ENCODE measurements around the gene SMOC1.

Gene SMOC1, protein sequence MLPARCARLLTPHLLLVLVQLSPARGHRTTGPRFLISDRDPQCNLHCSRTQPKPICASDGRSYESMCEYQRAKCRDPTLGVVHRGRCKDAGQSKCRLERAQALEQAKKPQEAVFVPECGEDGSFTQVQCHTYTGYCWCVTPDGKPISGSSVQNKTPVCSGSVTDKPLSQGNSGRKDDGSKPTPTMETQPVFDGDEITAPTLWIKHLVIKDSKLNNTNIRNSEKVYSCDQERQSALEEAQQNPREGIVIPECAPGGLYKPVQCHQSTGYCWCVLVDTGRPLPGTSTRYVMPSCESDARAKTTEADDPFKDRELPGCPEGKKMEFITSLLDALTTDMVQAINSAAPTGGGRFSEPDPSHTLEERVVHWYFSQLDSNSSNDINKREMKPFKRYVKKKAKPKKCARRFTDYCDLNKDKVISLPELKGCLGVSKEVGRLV

DNA sequence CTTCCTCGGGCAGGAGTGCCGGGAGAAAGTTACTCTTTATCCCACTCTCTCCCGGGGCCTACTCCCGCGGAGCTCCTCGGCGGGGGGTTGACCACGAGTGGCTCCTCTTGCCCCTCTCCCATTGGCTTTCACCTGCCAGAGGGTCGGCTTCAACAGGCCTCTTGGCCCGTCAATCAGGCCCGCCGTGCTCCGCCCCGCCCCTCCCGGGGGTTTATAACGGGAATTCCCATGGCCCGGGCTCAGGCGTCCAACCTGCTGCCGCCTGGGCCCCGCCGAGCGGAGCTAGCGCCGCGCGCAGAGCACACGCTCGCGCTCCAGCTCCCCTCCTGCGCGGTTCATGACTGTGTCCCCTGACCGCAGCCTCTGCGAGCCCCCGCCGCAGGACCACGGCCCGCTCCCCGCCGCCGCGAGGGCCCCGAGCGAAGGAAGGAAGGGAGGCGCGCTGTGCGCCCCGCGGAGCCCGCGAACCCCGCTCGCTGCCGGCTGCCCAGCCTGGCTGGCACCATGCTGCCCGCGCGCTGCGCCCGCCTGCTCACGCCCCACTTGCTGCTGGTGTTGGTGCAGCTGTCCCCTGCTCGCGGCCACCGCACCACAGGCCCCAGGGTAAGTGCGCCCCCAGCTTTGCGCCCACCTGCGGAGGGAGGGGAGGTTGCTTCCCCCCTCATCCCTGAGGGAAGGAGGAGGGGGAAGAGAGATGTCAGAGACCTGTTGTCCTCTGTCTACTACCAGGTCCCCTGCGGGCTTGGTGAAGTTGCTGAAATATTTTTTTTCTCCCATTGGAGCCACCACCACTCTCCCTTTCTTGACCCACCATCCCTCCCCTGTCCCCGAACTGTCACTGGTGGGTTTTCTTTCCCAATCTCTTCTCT is at the start of gene SMOC1:
Gene SMOC1, plus strand, starts transcription at position 242 of the 869 bp plus-strand sequence. Its CDS starts 263 bp downstream, at position 505.
- no peak for DNase-seq

GRCh38 chr14:69838881-69839416 is 40.3 kb upstream of the SMOC1 start:
- DNase-seq = no peak

DNA sequence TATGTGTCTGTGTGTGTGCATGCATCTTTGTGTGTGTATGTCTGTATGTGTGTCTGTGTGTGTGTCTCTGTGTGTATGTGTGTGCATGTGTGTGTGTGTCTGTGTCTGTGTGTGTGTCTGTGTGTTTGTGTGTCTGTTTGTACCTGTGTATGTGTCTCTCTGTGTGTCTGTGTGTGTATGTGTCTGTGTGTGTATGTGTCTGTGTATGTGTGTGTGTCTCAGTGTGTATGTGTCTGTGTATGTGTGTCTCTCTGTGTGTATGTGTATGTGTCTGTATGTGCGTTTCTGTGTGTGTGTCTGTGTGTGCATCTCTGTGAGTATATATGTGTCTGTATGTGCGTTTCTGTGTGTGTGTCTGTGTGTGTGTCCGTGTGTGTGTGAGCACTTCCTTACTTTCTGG is 39.6 kb upstream of the SMOC1 start:
- no peak for DNase-seq

DNA sequence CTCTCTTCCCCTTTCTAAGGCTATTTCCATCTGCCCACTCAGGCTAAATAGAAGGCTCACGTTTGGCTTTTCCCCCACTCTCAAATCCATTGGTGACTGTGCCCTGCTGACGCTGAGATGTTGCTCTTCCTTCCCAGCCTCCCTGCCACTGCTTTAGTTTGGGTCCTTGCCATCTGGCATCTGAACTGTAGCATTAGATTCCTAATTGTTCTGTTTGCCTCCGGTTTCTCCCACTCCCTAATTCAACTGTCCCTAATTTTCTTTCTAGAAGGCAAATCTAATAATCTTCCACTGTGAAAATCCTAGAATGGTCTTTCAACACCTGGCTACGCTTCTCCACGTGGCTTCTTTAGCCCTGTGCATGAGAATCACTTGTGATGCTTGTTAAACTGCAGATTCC is 37.6 kb upstream of the SMOC1 start:
- DNase-seq = no peak

GRCh38 chr14:69842686-69843420 is 36.4 kb upstream of the SMOC1 start:
- DNase-seq = no peak

- no peak for DNase-seq
Measured at GRCh38 chr14:69844171-69844570, 35.0 kb upstream of the SMOC1 start.

DNA sequence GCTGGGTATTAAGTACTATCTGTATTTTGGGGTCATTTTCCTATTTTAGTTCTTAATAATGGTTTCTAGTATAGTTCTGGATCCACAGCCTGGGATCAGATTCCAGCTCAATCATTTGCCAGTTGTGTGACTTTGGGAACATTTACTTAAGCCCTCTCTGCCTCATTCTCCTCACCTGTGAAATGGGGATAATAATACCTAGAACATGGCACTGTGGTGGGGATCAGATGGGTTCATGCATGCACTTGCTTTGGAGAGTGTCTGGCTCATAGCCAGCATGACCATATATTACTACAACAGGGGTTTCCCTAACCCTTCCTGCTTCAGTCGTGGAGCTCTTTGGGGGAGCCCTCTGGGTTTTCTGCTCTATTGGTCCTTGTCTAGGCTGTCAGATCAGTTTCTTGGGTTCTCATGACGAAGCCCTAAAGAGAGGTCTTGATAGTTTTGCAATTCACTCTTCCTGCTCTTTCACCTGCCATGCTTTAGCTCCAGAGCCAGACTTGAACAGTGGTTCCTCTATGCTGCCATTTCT is 34.1 kb upstream of the SMOC1 start:
- DNase-seq = no peak

- no peak for DNase-seq
Measured at GRCh38 chr14:69845787-69846186, 33.4 kb upstream of the SMOC1 start.

DNA sequence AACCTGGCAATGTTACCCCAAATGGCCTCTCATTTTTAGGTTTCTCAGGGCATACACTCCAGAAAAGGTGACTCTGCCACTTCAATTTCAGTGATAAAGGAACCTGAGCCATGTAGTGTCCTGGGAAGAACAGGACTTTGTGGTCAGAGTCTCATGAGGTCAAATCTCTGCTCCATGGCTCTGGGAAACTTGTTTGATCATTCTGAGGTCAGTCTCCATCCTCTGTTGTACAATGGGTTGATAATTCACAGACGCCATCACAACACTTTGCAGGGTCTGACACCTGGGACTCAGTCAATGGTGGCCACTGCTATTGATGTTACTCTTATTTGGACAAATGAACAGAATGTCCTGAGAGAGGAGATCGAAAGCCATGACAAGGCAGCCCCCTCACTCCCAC is 31.1 kb upstream of the SMOC1 start:
- DNase-seq = no peak

- DNase-seq = no peak
Measured at GRCh38 chr14:69848903-69849391, 30.3 kb upstream of the SMOC1 start.

GRCh38 chr14:69850086-69850735 is 29.0 kb upstream of the SMOC1 start:
- no peak for DNase-seq

- DNase-seq = no peak
Measured at GRCh38 chr14:69850736-69851112, 28.5 kb upstream of the SMOC1 start.

- no peak for DNase-seq
Measured at GRCh38 chr14:69852531-69853321, 26.5 kb upstream of the SMOC1 start.

GRCh38 chr14:69853774-69854173 is 25.4 kb upstream of the SMOC1 start:
- DNase-seq = no peak

DNA sequence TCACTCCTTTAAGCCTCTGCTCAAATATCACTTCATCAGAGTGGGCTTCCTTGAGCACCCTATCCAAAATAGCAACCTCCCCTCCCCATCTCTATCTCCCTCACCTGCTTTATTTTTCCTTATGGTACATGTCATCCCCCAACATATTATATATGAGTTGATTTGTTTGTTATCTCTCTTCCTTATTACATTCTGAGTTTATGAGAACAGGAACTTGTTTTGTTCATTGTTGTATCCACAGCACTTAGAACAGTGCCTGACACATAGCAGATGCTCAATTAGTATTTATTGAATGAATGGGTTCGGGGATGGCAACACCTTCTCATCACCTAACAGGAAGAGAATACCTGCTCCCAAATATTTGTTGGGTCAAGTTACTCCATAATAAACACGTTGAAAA is 24.6 kb upstream of the SMOC1 start:
- DNase-seq = no peak

GRCh38 chr14:69855180-69855832 is 23.9 kb upstream of the SMOC1 start:
- DNase-seq = no peak

DNA sequence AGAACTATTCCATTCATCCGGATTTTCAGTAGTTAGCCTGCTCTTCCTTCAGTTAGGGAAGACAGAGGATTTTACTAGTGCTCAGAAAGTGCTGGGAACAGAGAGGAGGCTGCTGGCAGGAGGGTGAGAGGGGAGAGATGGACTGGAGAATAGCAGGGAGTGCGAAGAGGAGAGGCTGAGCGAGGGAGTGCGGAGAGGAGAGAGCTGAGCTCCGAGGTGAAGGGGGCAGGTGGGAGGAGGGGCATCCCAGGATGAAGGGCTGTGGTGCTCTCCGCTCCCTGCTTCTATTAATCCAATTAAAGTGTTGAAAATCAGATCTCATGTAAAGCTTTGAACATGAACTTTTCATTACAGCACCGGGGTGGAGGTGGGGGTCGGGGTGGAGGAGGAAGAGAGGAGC is 20.4 kb upstream of the SMOC1 start:
- DNase-seq = no peak

DNA sequence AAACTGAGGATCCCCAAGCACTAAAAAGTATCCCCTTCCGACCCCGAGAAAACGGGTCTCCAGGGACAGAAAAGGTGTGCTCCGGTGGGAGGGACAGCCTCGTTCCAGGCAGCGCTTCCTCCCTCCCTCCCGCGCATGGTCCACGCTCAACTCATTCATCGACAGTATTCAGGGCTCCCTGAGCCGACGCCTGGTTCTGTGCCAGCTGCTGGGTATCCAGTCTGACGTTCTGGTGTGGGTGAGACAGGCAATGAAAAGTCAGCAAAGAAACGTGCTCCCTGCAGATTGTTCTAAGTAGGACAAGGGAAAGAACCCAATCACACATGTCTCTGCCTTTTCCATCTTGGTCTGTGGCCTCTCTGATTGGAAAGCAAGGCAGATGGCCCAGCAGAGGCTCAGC is 19.6 kb upstream of the SMOC1 start:
- no peak for DNase-seq

DNA sequence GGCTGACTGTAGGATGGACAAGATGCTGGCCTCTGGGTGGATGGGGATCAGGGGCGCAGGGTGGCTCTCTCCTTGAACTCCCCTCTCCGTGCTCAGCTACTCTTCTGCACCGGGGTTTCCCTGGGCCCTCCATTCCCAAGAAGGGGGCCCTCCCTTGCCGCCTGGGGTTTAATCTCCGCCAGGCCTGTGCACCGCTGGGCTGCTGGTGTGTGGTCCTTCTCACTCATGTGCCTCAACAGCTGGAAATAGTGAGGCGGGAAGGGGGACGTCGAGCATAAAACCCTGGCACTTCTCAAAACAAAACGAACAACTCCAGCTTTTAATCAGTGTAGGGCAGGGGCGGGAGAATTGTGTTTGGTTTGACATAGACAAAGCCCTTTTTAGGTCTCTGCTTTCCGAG is 19.0 kb upstream of the SMOC1 start:
- no peak for DNase-seq

- no peak for DNase-seq
Measured at GRCh38 chr14:69861025-69861569, 18.1 kb upstream of the SMOC1 start.
